ENCODE data around the gene PTGES. TPM values are rescaled to one million over a fixed set of nuclear protein-coding genes. Genes with fewer than 3 reads are reported as not detected.

The PTGES gene
- total and polyA plus RNA-seq, 5 donors: 1.9 to 9.6 (median 5.4) TPM

Other genes with a start within 250 kb of the PTGES start
- gene C9orf50, start 131.9 kb downstream of the PTGES start, total RNA-seq: under 1 TPM in 1 of 4 donors, not detected in 3; 0.20 TPM
- not detected for gene C9orf50, start 131.9 kb downstream of the PTGES start, polyA plus RNA-seq
- gene NTMT1, start 126.9 kb downstream of the PTGES start, total RNA-seq: 10 to 100 TPM; 45.0 to 55.2 (median 48.6) TPM
- 78.1 TPM for gene NTMT1, start 126.9 kb downstream of the PTGES start, polyA plus RNA-seq
- 10 to 100 TPM in 3 of 4 donors, 1 to 10 TPM in 1; 9.1 to 10.7 (median 10.2) TPM for gene ASB6, start 110.9 kb downstream of the PTGES start, total RNA-seq
- 9.8 TPM for gene ASB6, start 110.9 kb downstream of the PTGES start, polyA plus RNA-seq
- 1 to 10 TPM; 1.8 to 5.7 (median 3.7) TPM for gene PRRX2, start 87.4 kb downstream of the PTGES start, total RNA-seq
- gene PRRX2, start 87.4 kb downstream of the PTGES start, polyA plus RNA-seq: 2.6 TPM
- gene TOR1B, start 50.1 kb upstream of the PTGES start, total RNA-seq: 10 to 100 TPM in 2 of 4 donors, 1 to 10 TPM in 2; 8.8 to 12.2 (median 10.6) TPM
- gene TOR1B, start 50.1 kb upstream of the PTGES start, polyA plus RNA-seq: 10.0 TPM
- gene TOR1A, start 71.1 kb upstream of the PTGES start, total RNA-seq: 10 to 100 TPM; 18.0 to 22.4 (median 19.6) TPM
- 16.1 TPM for gene TOR1A, start 71.1 kb upstream of the PTGES start, polyA plus RNA-seq
- gene C9orf78, start 82.2 kb upstream of the PTGES start, total RNA-seq: 10 to 100 TPM; 31.9 to 40.9 (median 33.9) TPM
- 55.9 TPM for gene C9orf78, start 82.2 kb upstream of the PTGES start, polyA plus RNA-seq
- gene USP20, start 82.4 kb upstream of the PTGES start, total RNA-seq: 10 to 100 TPM; 15.3 to 18.4 (median 16.7) TPM
- 12.9 TPM for gene USP20, start 82.4 kb upstream of the PTGES start, polyA plus RNA-seq